Neural cell (in vitro differentiated cells): ENCODE data around the gene COLGALT1. TPM values are rescaled to one million over a fixed set of nuclear protein-coding genes. Genes with fewer than 3 reads are reported as not detected.
"Not testable (repeated sequence)": the region's sequence is repeated elsewhere in the genome, so short reads cannot be mapped to it uniquely, and the experiment has no call there.

Source experiments
- H2AFZ ChIP-seq: fragments of 200-600, 300-800 bp; sonication (generic), shearing (Covaris generic); 2 replicates; pipeline ENCODE4 v1.6.0; 2014; ENCODE audit warnings: low read depth, mild to moderate bottlenecking, antibody characterized with exemption, low read length, moderate library complexity
- H3F3A ChIP-seq: fragments of 200-600 bp; shearing (Covaris generic); 2 replicates; pipeline ENCODE4 v1.6.1; 2016; ENCODE audit warnings: mild to moderate bottlenecking, moderate library complexity, mixed read lengths, antibody characterized with exemption, low read length; ENCODE audit not compliant: insufficient read depth, poor library complexity, severe bottlenecking
- H3K27ac ChIP-seq: fragments of 200-600, 300-800 bp; sonication (generic), shearing (Covaris generic); 2 replicates; pipeline ENCODE4 v1.5.1; 2014; ENCODE audit warnings: mild to moderate bottlenecking, low read length, moderate library complexity
- H3K27me3 ChIP-seq: fragments of 300-800, 200-600 bp; sonication (generic), shearing (Covaris generic); 2 replicates; pipeline ENCODE4 v1.6.0; 2014; ENCODE audit warnings: mild to moderate bottlenecking, low read depth, low read length, moderate library complexity; ENCODE audit not compliant: insufficient read depth
- H3K36me3 ChIP-seq: fragments of 300-800, 200-600 bp; sonication (generic), shearing (Covaris generic); 2 replicates; pipeline ENCODE4 v1.5.1; 2014; ENCODE audit warnings: mild to moderate bottlenecking, antibody characterized with exemption, low read length, moderate library complexity; ENCODE audit not compliant: insufficient read depth
- H3K4me2 ChIP-seq: fragments of 300-800, 200-600 bp; sonication (generic), shearing (Covaris generic); 2 replicates; pipeline ENCODE4 v1.6.0; 2014; ENCODE audit warnings: mild to moderate bottlenecking, low read length
- H3K4me3 ChIP-seq: fragments of 300-800, 200-600 bp; sonication (generic), shearing (Covaris generic); 2 replicates; pipeline ENCODE4 v1.5.1; 2014; ENCODE audit warnings: mild to moderate bottlenecking, low read length, moderate library complexity
- H3K79me2 ChIP-seq: fragments of 200-600 bp; shearing (Covaris generic); replicated peaks from 2 replicates; pipeline ENCODE4 v1.6.0; 2014; ENCODE audit warnings: mild to moderate bottlenecking, low read length, moderate library complexity; ENCODE audit not compliant: insufficient read depth
- H3K9ac ChIP-seq: fragments of 300-800, 200-600 bp; sonication (generic), shearing (Covaris generic); 2 replicates; pipeline ENCODE4 v1.6.1; 2016; ENCODE audit warnings: mild to moderate bottlenecking, low read length, mixed read lengths
- H3K9me2 ChIP-seq: fragments of 200-600 bp; shearing (Covaris generic); 2 replicates; pipeline ENCODE4 v1.6.1; 2016; ENCODE audit warnings: mild to moderate bottlenecking, low read length, mixed read lengths; ENCODE audit not compliant: insufficient read depth
- H3K9me3 ChIP-seq: fragments of 200-600, 300-800 bp; sonication (generic), shearing (Covaris generic); 2 replicates; pipeline ENCODE4 v1.6.1; 2016; ENCODE audit warnings: mild to moderate bottlenecking, mixed run types, low read length, moderate library complexity, mixed read lengths
- H4K20me1 ChIP-seq: fragments of 200-600 bp; shearing (Covaris generic); 2 replicates; pipeline ENCODE4 v1.6.1; 2016; ENCODE audit warnings: mild to moderate bottlenecking, mixed run types; ENCODE audit not compliant: insufficient read depth
- CTCF ChIP-seq: fragments of 450-650 bp; IDR thresholded peaks from 2 replicates; pipeline ENCODE4 v1.5.1; 2014; ENCODE audit warnings: antibody characterized with exemption, mild to moderate bottlenecking, moderate library complexity; ENCODE audit not compliant: poor library complexity, severe bottlenecking
- EP300 ChIP-seq: fragments of 450-650 bp; conservative IDR thresholded peaks from 2 replicates; pipeline ENCODE4 v1.6.1; 2014; ENCODE audit warnings: antibody characterized with exemption, mild to moderate bottlenecking, moderate library complexity; ENCODE audit not compliant: poor library complexity, severe bottlenecking
- EZH2 ChIP-seq: fragments of 200-600, 300-800 bp; shearing (Covaris generic), sonication (generic); IDR thresholded peaks from 2 replicates; pipeline ENCODE4 v1.6.1; 2014; ENCODE audit warnings: antibody characterized with exemption, low read length, borderline replicate concordance, mild to moderate bottlenecking; ENCODE audit not compliant: insufficient read depth, poor library complexity, severe bottlenecking
- MXI1 ChIP-seq: fragments of 450-650 bp; conservative IDR thresholded peaks from 2 replicates; pipeline ENCODE4 v1.6.1; 2014; ENCODE audit warnings: antibody characterized with exemption, mild to moderate bottlenecking; ENCODE audit not compliant: poor library complexity, severe bottlenecking
- POLR2AphosphoS5 ChIP-seq: IDR thresholded peaks from 2 replicates; pipeline ENCODE4 v1.6.1; 2012
- RAD21 ChIP-seq: fragments of 450-650 bp; conservative IDR thresholded peaks from 2 replicates; pipeline ENCODE4 v1.6.1; 2014; ENCODE audit warnings: antibody characterized with exemption, mild to moderate bottlenecking, moderate library complexity
- REST ChIP-seq: IDR thresholded peaks from 2 replicates; pipeline ENCODE4 v1.6.1; 2012; ENCODE audit warnings: borderline replicate concordance
- SMC3 ChIP-seq: fragments of 450-650 bp; conservative IDR thresholded peaks from 2 replicates; pipeline ENCODE4 v1.6.1; 2014; ENCODE audit warnings: antibody characterized with exemption, mild to moderate bottlenecking, moderate library complexity; ENCODE audit not compliant: poor library complexity
- TAF1 ChIP-seq: IDR thresholded peaks from 2 replicates; pipeline ENCODE4 v1.6.1; 2012; ENCODE audit warnings: low read depth
- polyA plus RNA-seq: library from polyadenylated mRNA; depleted of rRNA; stranded (reverse); fragments of >200 nt; gene quantifications from 2 replicates; pipeline ENCODE4 v1.2.3, GENCODE V29; 2014

Gene COLGALT1
- polyA plus RNA-seq, 1 donor from 2014 or later, result 18.8 TPM

- no peak overlapping the region for H3K4me2 ChIP-seq
- H3K36me3 ChIP-seq, result peaks cover 8% of the 10 kb centered on the region
- no peak overlapping the region for H3K27ac ChIP-seq
These were observed 37.6 kb upstream of the COLGALT1 start for GRCh38 chr19:17517898-17518297.

GRCh38 chr19:17518654-17519053 is 36.8 kb upstream of the COLGALT1 start:
- H4K20me1 ChIP-seq, H3K79me2 ChIP-seq, H3K36me3 ChIP-seq, H3K27ac ChIP-seq, H3K27me3 ChIP-seq, H3K4me3 ChIP-seq, H3K4me2 ChIP-seq, H3K9me3 ChIP-seq, H3K9ac ChIP-seq, H3F3A ChIP-seq, H3K9me2 ChIP-seq, H2AFZ ChIP-seq: not testable (repeated sequence)

More at GRCh38 chr19:17517898-17518297, 37.6 kb upstream of the COLGALT1 start:
- Histone ChIP-seq H3K9ac (no peak overlapping the region), H3K79me2 (no peaks in the 10 kb centered on the region), H3K9me3 (peaks cover 8% of the 10 kb centered on the region), H3K4me3 (no peak overlapping the region), H3F3A (no peaks in the 10 kb centered on the region), H3K27me3 (no peaks in the 10 kb centered on the region), H3K9me2 (no peaks in the 10 kb centered on the region), H2AFZ (no peak overlapping the region), H4K20me1 (no peaks in the 10 kb centered on the region)
- no peak for TF ChIP-seq RAD21
- no peak for TF ChIP-seq POLR2AphosphoS5
- no peak for TF ChIP-seq MXI1
- no peak for TF ChIP-seq CTCF
- no peak for TF ChIP-seq SMC3
- TF ChIP-seq TAF1, result no peak
- no peak for TF ChIP-seq REST
- TF ChIP-seq EZH2, result no peak
- TF ChIP-seq EP300, result no peak

GRCh38 chr19:17519967-17520366 is 35.5 kb upstream of the COLGALT1 start:
- Histone ChIP-seq H3K4me2 (no peak overlapping the region), H3K27me3 (no peaks in the 10 kb centered on the region), H3K79me2 (no peaks in the 10 kb centered on the region), H3K9me3 (peaks cover 12% of the 10 kb centered on the region), H2AFZ (no peak overlapping the region), H3K36me3 (peaks cover 8% of the 10 kb centered on the region), H3K27ac (no peak overlapping the region), H3F3A (no peaks in the 10 kb centered on the region), H3K9me2 (no peaks in the 10 kb centered on the region), H3K4me3 (no peak overlapping the region), H3K9ac (no peak overlapping the region), H4K20me1 (no peaks in the 10 kb centered on the region)
- TF ChIP-seq RAD21, result no peak
- no peak for TF ChIP-seq POLR2AphosphoS5
- TF ChIP-seq SMC3, result no peak
- TF ChIP-seq EP300, result no peak
- TF ChIP-seq TAF1, result no peak
- TF ChIP-seq EZH2, result no peak
- TF ChIP-seq CTCF, result no peak
- TF ChIP-seq MXI1, result no peak
- no peak for TF ChIP-seq REST
